IMR-90 (cell line): Measurements from ENCODE around the gene LMTK2. TPM values are rescaled to one million over a fixed set of nuclear protein-coding genes. Genes with fewer than 3 reads are reported as not detected.

Experiments
- ATAC-seq: fragments of 200-7000 bp; cut with Tn5 transposase; 2 replicates; pipeline ENCODE4 v1.9.1; 2020; ENCODE audit warnings: low read depth, mild to moderate bottlenecking, moderate library complexity
- BruUV-seq: library from RNA; stranded (reverse); fragments of 400-500 nt; replicated peaks from 2 replicates; lab custom pipeline; 2021; lab: Mats Ljungman, UMichigan
- CTCF ChIA-PET: fragments of 300-600 bp; formaldehyde crosslinking; extraction: SDS; loops from one replicate; lab custom pipeline; 2021; ENCODE audit warnings: antibody characterized with exemption; lab: Yijun Ruan, JAX
- POLR2A ChIA-PET: fragments of 300-600 bp; sonication (Branson Sonifier 250); formaldehyde crosslinking; loops from one replicate; lab custom pipeline; 2022; ENCODE audit warnings: antibody characterized with exemption; ENCODE audit not compliant: unreplicated experiment; lab: Charles Lee
- DNase-seq: peaks from one replicate; pipeline ENCODE4 v3.0.0; 2013
- H2AFZ ChIP-seq: replicated peaks from 2 replicates; pipeline ENCODE3; 2013; ENCODE audit warnings: low read length, mild to moderate bottlenecking; ENCODE audit not compliant: poor library complexity
- H2AK5ac ChIP-seq: 2 replicates; pipeline ENCODE4 v1.6.1; 2013; ENCODE audit warnings: low read depth, low read length, inconsistent platforms
- H2AK9ac ChIP-seq: replicated peaks from 2 replicates; pipeline ENCODE3; 2013; ENCODE audit warnings: mild to moderate bottlenecking, low read depth, low read length, moderate library complexity; ENCODE audit not compliant: poor library complexity
- H2BK120ac ChIP-seq: 2 replicates; pipeline ENCODE4 v1.6.1; 2013; ENCODE audit warnings: low read depth, low read length, inconsistent platforms
- H2BK15ac ChIP-seq: 3 replicates; pipeline ENCODE4 v1.6.1; 2013; ENCODE audit warnings: low read depth, low read length, inconsistent platforms
- H2BK20ac ChIP-seq: 2 replicates; pipeline ENCODE4 v1.6.1; 2013; ENCODE audit warnings: low read depth, mild to moderate bottlenecking, inconsistent platforms, low read length, moderate library complexity
- H2BK5ac ChIP-seq: 2 replicates; pipeline ENCODE4 v1.6.1; 2013; ENCODE audit warnings: mild to moderate bottlenecking, low read depth, low read length, inconsistent platforms; ENCODE audit not compliant: poor library complexity, severe bottlenecking
- H3K14ac ChIP-seq: replicated peaks from 2 replicates; pipeline ENCODE4 v1.6.1; 2013; ENCODE audit warnings: low read depth, low read length, inconsistent platforms
- H3K18ac ChIP-seq: 2 replicates; pipeline ENCODE4 v1.6.1; 2013; ENCODE audit warnings: low read depth, low read length, control low read depth
- H3K23ac ChIP-seq: 2 replicates; pipeline ENCODE4 v1.6.1; 2013; ENCODE audit warnings: low read depth, low read length, inconsistent platforms
- H3K27ac ChIP-seq: 2 replicates; pipeline ENCODE4 v1.5.1; 2013; ENCODE audit warnings: mild to moderate bottlenecking, control low read depth, low read length; ENCODE audit not compliant: insufficient read depth
- H3K27me3 ChIP-seq: 2 replicates; pipeline ENCODE4 v1.6.1; 2013; ENCODE audit warnings: low read length; ENCODE audit not compliant: control insufficient read depth, insufficient read depth
- H3K36me3 ChIP-seq: 2 replicates; pipeline ENCODE4 v1.6.1; 2013; ENCODE audit warnings: low read length, mixed read lengths; ENCODE audit not compliant: control insufficient read depth, insufficient read depth
- H3K4ac ChIP-seq: 2 replicates; pipeline ENCODE4 v1.6.1; 2013; ENCODE audit warnings: low read depth, low read length, inconsistent platforms
- H3K4me1 ChIP-seq: 2 replicates; pipeline ENCODE4 v1.6.1; 2013; ENCODE audit warnings: low read length, mixed read lengths; ENCODE audit not compliant: control insufficient read depth, insufficient read depth
- H3K4me2 ChIP-seq: 2 replicates; pipeline ENCODE4 v1.6.1; 2013; ENCODE audit warnings: low read depth, mild to moderate bottlenecking, control low read depth, low read length, moderate library complexity
- H3K4me3 ChIP-seq: 2 replicates; pipeline ENCODE4 v1.5.1; 2013; ENCODE audit warnings: low read depth, mild to moderate bottlenecking, control low read depth, low read length, moderate library complexity; ENCODE audit not compliant: insufficient read depth
- H3K56ac ChIP-seq: 2 replicates; pipeline ENCODE4 v1.6.1; 2013; ENCODE audit warnings: low read length, inconsistent platforms; ENCODE audit not compliant: insufficient read depth; ENCODE audit errors: extremely low read depth
- H3K79me1 ChIP-seq, 2 experiments: 2 replicates each; pipeline ENCODE4 v1.6.1; 2013; ENCODE audit warnings: low read length in 2 of 2, inconsistent platforms in 1 of 2, low read depth in 1 of 2
- H3K9ac ChIP-seq: 2 replicates; pipeline ENCODE4 v1.6.1; 2013; ENCODE audit warnings: low read depth, low read length, control low read depth
- H3K9me1 ChIP-seq: 2 replicates; pipeline ENCODE4 v1.6.1; 2013; ENCODE audit warnings: low read length, inconsistent platforms; ENCODE audit not compliant: insufficient read depth
- H3K9me3 ChIP-seq: 2 replicates; pipeline ENCODE4 v1.6.1; 2013; ENCODE audit warnings: low read length; ENCODE audit not compliant: control insufficient read depth, insufficient read depth
- H4K20me1 ChIP-seq: 2 replicates; pipeline ENCODE4 v1.6.1; 2013; ENCODE audit warnings: low read length, inconsistent platforms; ENCODE audit not compliant: insufficient read depth
- H4K5ac ChIP-seq: 2 replicates; pipeline ENCODE4 v1.6.1; 2013; ENCODE audit warnings: mild to moderate bottlenecking, low read depth, low read length, control low read depth
- H4K8ac ChIP-seq, 2 experiments: 2 replicates each; pipeline ENCODE4 v1.6.1; 2013; ENCODE audit warnings: low read depth in 2 of 2, low read length in 2 of 2, control low read depth in 1 of 2, inconsistent platforms in 1 of 2
- H4K91ac ChIP-seq: 2 replicates; pipeline ENCODE4 v1.6.1; 2013; ENCODE audit warnings: low read depth, low read length, inconsistent platforms; ENCODE audit not compliant: insufficient read depth
- BHLHE40 ChIP-seq: fragments of 150-350 bp; IDR thresholded peaks from 2 replicates; pipeline ENCODE4 v1.6.1; 2016; ENCODE audit warnings: mild to moderate bottlenecking, low read depth, low read length
- CEBPB ChIP-seq: IDR thresholded peaks from 2 replicates; pipeline ENCODE4 v1.6.1; 2012; ENCODE audit warnings: low read depth, low read length, improper control_type of control experiment
- CHD1 ChIP-seq: IDR thresholded peaks from 2 replicates; pipeline ENCODE4 v1.6.1; 2012; ENCODE audit warnings: low read depth, low read length, improper control_type of control experiment
- CTCF ChIP-seq: conservative IDR thresholded peaks from 2 replicates; pipeline ENCODE4 v1.5.1; 2012; ENCODE audit warnings: mild to moderate bottlenecking, low read depth, low read length, improper control_type of control experiment
- ELK1 ChIP-seq: fragments of 150-350 bp; IDR thresholded peaks from 2 replicates; pipeline ENCODE4 v1.6.1; 2016; ENCODE audit warnings: low read depth, mild to moderate bottlenecking, low read length, moderate library complexity, borderline replicate concordance
- FOS ChIP-seq: fragments of 150-350 bp; IDR thresholded peaks from 2 replicates; pipeline ENCODE4 v1.6.1; 2016; ENCODE audit warnings: low read depth, low read length
- MXI1 ChIP-seq: IDR thresholded peaks from 2 replicates; pipeline ENCODE4 v1.6.1; 2012; ENCODE audit warnings: low read depth, mild to moderate bottlenecking, low read length, moderate library complexity, borderline replicate concordance
- NFE2L2 ChIP-seq: fragments of 150-350 bp; IDR thresholded peaks from 2 replicates; pipeline ENCODE4 v1.6.1; 2016; ENCODE audit warnings: low read depth, mild to moderate bottlenecking, low read length
- RAD21 ChIP-seq: IDR thresholded peaks from 2 replicates; pipeline ENCODE4 v1.6.1; 2012; ENCODE audit warnings: low read length, improper control_type of control experiment
- RCOR1 ChIP-seq: IDR thresholded peaks from 2 replicates; pipeline ENCODE4 v1.6.1; 2012; ENCODE audit warnings: mild to moderate bottlenecking, low read length, improper control_type of control experiment; ENCODE audit not compliant: insufficient replicate concordance
- RFX5 ChIP-seq: IDR thresholded peaks from 2 replicates; pipeline ENCODE4 v1.8.0; 2012; ENCODE audit warnings: low read depth, mild to moderate bottlenecking, low read length, moderate library complexity
- SMC3 ChIP-seq: fragments of 150-350 bp; IDR thresholded peaks from 2 replicates; pipeline ENCODE4 v1.6.1; 2016; ENCODE audit warnings: low read depth, mild to moderate bottlenecking, antibody characterized with exemption, low read length, moderate library complexity
- USF2 ChIP-seq: fragments of 150-350 bp; IDR thresholded peaks from 2 replicates; pipeline ENCODE4 v1.6.1; 2017; ENCODE audit warnings: mild to moderate bottlenecking, antibody characterized with exemption, low read length, low read depth
- WGBS, 2 experiments: methylation state at CpG; one replicate each; pipeline versions ENCODE4 v1.1.5 to v1.1.7; 2013; ENCODE audit warnings: missing lambda C conversion rate in 2 of 2; ENCODE audit not compliant: insufficient read length in 1 of 2; ENCODE audit errors: extremely low coverage in 2 of 2; 5-methylcytosine and 5-hydroxymethylcytosine counted together
- dilution Hi-C: fragments of 300-500 bp; cut with HindIII; formaldehyde crosslinking; loops from one replicate; pipeline ENCODE4 v1.14.3; 2018; ENCODE audit warnings: low sequenced_read_pairs; ENCODE audit not compliant: unreplicated experiment
- in situ Hi-C: fragments of 300-500 bp; cut with MboI; formaldehyde crosslinking; loops from 3 replicates; pipeline ENCODE4 v1.14.3; 2019; ENCODE audit warnings: low sequenced_read_pairs, inconsistent platforms, mixed read lengths
- intact Hi-C: fragments of 100-400 bp; cut with micrococcal nuclease; formaldehyde crosslinking; loops from 2 replicates; pipeline ENCODE4 v1.10.0; 2022
- polyA plus RNA-seq, 3 experiments: library from polyadenylated mRNA; depleted of rRNA; stranded (reverse); fragments of >200 nt; gene quantifications; 2 replicates each; pipeline ENCODE4 v1.2.3, GENCODE V29; 2012; ENCODE audit warnings: low replicate concordance in 1 of 3
- total RNA-seq: library from RNA; depleted of rRNA; stranded (reverse); fragments of >200 nt; gene quantifications from 2 replicates; pipeline ENCODE4 v1.2.3, GENCODE V29; 2012

LMTK2 gene
- total and polyA plus RNA-seq, 2 of the 4 experiments (the other 2 are of a cell fraction), result 4.4 to 5.0 TPM

GRCh38 chr7:98178762-98179490 is 72.3 kb downstream of the LMTK2 start (continued):
- no peak for TF ChIP-seq RFX5

GRCh38 chr7:98180751-98181150 is 74.1 kb downstream of the LMTK2 start:
- ChIA-PET CTCF (no interaction called here), POLR2A (no interaction called here)
- H2BK15ac ChIP-seq, result no peak overlapping the region
- no peak overlapping the region for H2BK120ac ChIP-seq
- 100% methylated on average over 1 of the region's 8 CpGs; no CpG with 5 or more reads in 1 of the 2 experiments for WGBS, 2 experiments
- H2AK5ac ChIP-seq, result no peak overlapping the region
- H2BK20ac ChIP-seq, result no peak overlapping the region
- DNase-seq, result no peak
- H3K4me1 ChIP-seq, result no peaks in the 10 kb centered on the region; the same call in 1 of the 2 replicates
- no peak overlapping the region for H2AK9ac ChIP-seq
- no peak overlapping the region for H2BK5ac ChIP-seq
- no peaks in the 10 kb centered on the region for H3K36me3 ChIP-seq
- BruUV-seq, result no TSS peak
- no peak overlapping the region for H3K9ac ChIP-seq
- no peaks in the 10 kb centered on the region for H4K20me1 ChIP-seq
- H3K18ac ChIP-seq, result no peak overlapping the region
- H3K9me1 ChIP-seq, result peaks cover 6% of the 10 kb centered on the region; the same call in 1 of the 2 replicates
- H3K23ac ChIP-seq, result no peak overlapping the region
- H2AFZ ChIP-seq, result no peak overlapping the region
- no peak overlapping the region for H3K4ac ChIP-seq
- H4K8ac ChIP-seq, result no peak overlapping the region
- H3K9me3 ChIP-seq, result no peaks in the 10 kb centered on the region
- no peak for ATAC-seq
- H4K91ac ChIP-seq, result no peak overlapping the region
- no peak overlapping the region for H4K5ac ChIP-seq
- H3K27me3 ChIP-seq, result no peaks in the 10 kb centered on the region
- dilution Hi-C loops, result no loop called here
- in situ Hi-C loops, result no loop called here
- H3K4me3 ChIP-seq, result no peak overlapping the region
- H3K14ac ChIP-seq, result no peak overlapping the region
- no peak overlapping the region for H3K4me2 ChIP-seq
- no peaks in the 10 kb centered on the region; a peak in 2 of 4 replicates for H3K79me1 ChIP-seq
- H3K56ac ChIP-seq, result no peak overlapping the region
- no peak overlapping the region for H3K27ac ChIP-seq
- intact Hi-C loops, result no loop called here
- TF ChIP-seq NFE2L2 (no peak), USF2 (no peak), CTCF (no peak), RCOR1 (no peak), ELK1 (no peak), SMC3 (no peak), CHD1 (no peak), BHLHE40 (no peak), MXI1 (no peak), FOS (no peak), RAD21 (no peak), RFX5 (no peak), CEBPB (no peak)
